Muscle layer of duodenum (tissue), 2 donors: ENCODE results near the gene NIPAL4.
"Not testable (repeated sequence)": the region's sequence is repeated elsewhere in the genome, so short reads cannot be mapped to it uniquely, and the experiment has no call there.

Experiments used
- H3K27ac ChIP-seq: one replicate; pipeline ENCODE4 v1.7.0; 2013; ENCODE audit warnings: mild to moderate bottlenecking, low read length
- H3K27me3 ChIP-seq: one replicate; pipeline ENCODE4 v1.7.0; 2013; ENCODE audit warnings: low read depth, mild to moderate bottlenecking, control low read depth, low read length
- H3K36me3 ChIP-seq, 2 donors: one replicate each; pipeline ENCODE4 v1.7.0; 2013; ENCODE audit warnings: low read length in 2 of 2, control low read depth in 1 of 2, mild to moderate bottlenecking in 1 of 2; ENCODE audit not compliant: insufficient read depth in 2 of 2, control insufficient read depth in 1 of 2
- H3K4me1 ChIP-seq, 2 donors: one replicate each; pipeline ENCODE4 v1.7.0; 2013; ENCODE audit warnings: low read length in 2 of 2, mild to moderate bottlenecking in 2 of 2, control low read depth in 1 of 2, moderate library complexity in 1 of 2; ENCODE audit not compliant: insufficient read depth in 2 of 2, control insufficient read depth in 1 of 2
- H3K4me3 ChIP-seq, 2 donors: one replicate each; pipeline ENCODE4 v1.7.0; 2013; ENCODE audit warnings: low read length in 2 of 2, low read depth in 1 of 2, mild to moderate bottlenecking in 1 of 2
- H3K9me3 ChIP-seq, 2 donors: one replicate each; pipeline ENCODE4 v1.7.0; 2013; ENCODE audit warnings: low read length in 2 of 2, control low read depth in 1 of 2, mild to moderate bottlenecking in 1 of 2; ENCODE audit not compliant: control insufficient read depth in 1 of 2
- donor health status: healthy.

The NIPAL4 gene

GRCh38 chr5:157478726-157479125 is 18.7 kb downstream of the NIPAL4 start:
- H3K4me1 ChIP-seq, result peaks cover 0 to 22% of the 10 kb centered on the region in 2 donors
- peaks cover 11 to 39% of the 10 kb centered on the region in 2 donors for H3K36me3 ChIP-seq
- no peak overlapping the region for H3K4me3 ChIP-seq
- no peaks in the 10 kb centered on the region for H3K9me3 ChIP-seq
- peak overlapping the region; percentile 39 for H3K27ac ChIP-seq
- H3K27me3 ChIP-seq, result no peaks in the 10 kb centered on the region

DNA sequence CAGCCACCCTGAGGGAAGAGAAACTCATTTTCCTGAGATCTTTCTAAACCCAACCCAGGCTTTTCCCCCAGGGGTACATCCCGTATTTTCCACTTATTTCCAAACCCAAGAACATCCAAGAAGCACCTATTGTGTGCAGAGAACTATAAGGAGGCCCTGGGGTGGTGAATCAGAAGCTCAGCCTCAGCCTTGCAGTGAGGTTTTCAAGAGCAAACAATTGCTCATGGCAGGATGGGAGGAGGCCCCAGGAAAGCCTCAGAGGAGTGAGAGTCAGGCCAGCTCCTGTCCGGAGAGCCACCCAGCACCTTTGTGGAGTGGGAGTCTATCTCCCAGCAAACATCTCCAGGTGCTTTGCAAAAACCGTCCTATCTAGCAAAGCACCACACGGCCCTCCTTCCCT is 19.2 kb downstream of the NIPAL4 start:
- peaks cover 0 to 22% of the 10 kb centered on the region in 2 donors for H3K4me1 ChIP-seq
- no peak overlapping the region for H3K4me3 ChIP-seq
- H3K27ac ChIP-seq, result no peak overlapping the region
- no peaks in the 10 kb centered on the region for H3K9me3 ChIP-seq
- H3K27me3 ChIP-seq, result no peaks in the 10 kb centered on the region
- peaks cover 11 to 41% of the 10 kb centered on the region in 2 donors for H3K36me3 ChIP-seq

DNA sequence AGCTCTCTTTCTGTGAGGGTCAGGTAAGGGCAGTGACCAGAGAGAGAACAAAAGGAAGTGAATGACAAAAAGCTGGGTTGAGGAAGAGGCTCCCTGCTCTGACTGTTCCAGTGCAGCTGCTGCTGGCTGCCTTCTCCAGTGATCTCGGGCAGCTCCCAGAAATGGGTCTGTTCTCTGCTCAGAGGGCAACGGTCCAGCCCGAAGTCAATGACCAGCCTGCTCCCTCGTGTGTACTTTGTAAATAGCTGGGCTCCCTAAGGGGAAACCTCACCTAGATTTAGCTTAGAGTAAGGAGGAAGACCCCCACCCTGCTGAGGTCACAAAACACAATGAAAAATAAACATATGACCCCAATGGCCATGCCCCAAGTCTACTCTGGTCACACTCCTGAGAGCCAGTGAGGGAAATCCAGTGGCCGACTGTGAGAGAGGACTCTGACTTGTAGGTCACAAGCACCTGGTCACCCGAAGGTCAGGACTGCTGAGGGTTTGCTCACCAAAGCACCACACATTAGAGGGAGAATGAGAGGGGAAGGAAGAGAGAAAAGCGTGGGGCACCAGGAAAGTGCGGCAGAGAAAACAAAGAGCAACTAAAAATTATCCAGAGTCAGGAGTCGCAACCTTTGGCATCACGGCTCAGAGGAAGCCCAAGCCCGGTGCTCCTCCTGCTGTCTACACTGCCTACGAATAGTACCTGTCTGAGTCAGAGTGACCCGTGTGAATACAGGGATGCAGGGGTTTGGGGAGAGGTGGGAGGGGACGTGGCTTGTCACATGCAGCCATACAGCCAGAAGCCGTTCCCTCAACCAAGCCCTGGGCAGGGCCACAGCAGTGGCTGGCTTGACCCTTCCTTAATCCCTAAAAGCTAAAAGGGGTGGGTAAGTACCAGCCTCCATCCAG is 19.8 kb downstream of the NIPAL4 start:
- Histone ChIP-seq H3K27ac (no peak overlapping the region), H3K9me3 (no peaks in the 10 kb centered on the region), H3K4me1 (peaks cover 0 to 22% of the 10 kb centered on the region in 2 donors), H3K36me3 (peaks cover 11 to 42% of the 10 kb centered on the region in 2 donors), H3K27me3 (no peaks in the 10 kb centered on the region), H3K4me3 (no peak overlapping the region)

DNA sequence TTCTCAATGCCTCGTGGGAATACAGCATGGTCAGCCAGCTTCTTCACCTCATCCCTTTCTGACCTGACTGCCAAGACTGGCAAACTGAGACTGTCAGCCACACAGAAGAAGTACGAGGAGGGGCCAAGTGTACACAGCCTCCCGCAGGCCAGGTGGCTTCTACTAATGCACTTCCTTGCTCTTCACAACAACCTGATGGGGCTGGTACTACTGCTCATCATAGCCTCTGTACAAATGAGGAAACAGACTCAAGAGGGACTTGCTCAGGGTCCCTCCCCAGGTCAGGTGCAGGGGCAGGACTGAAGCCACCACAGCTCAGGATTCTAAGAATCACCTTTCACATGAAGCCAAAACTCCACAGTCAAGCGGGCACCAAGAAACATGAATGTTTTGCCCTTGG is 21.3 kb downstream of the NIPAL4 start:
- no peak overlapping the region for H3K4me3 ChIP-seq
- H3K27ac ChIP-seq, result no peak overlapping the region
- H3K4me1 ChIP-seq, result peaks cover 0 to 22% of the 10 kb centered on the region in 2 donors
- H3K9me3 ChIP-seq, result no peaks in the 10 kb centered on the region
- H3K27me3 ChIP-seq, result no peaks in the 10 kb centered on the region
- H3K36me3 ChIP-seq, result peaks cover 11 to 44% of the 10 kb centered on the region in 2 donors

GRCh38 chr5:157481666-157482065 is 21.7 kb downstream of the NIPAL4 start:
- no peak overlapping the region for H3K4me3 ChIP-seq
- H3K27ac ChIP-seq, result no peak overlapping the region
- H3K36me3 ChIP-seq, result peaks cover 11 to 48% of the 10 kb centered on the region in 2 donors
- no peaks in the 10 kb centered on the region for H3K27me3 ChIP-seq
- H3K9me3 ChIP-seq, result no peaks in the 10 kb centered on the region
- peaks cover 0 to 22% of the 10 kb centered on the region in 2 donors for H3K4me1 ChIP-seq

DNA sequence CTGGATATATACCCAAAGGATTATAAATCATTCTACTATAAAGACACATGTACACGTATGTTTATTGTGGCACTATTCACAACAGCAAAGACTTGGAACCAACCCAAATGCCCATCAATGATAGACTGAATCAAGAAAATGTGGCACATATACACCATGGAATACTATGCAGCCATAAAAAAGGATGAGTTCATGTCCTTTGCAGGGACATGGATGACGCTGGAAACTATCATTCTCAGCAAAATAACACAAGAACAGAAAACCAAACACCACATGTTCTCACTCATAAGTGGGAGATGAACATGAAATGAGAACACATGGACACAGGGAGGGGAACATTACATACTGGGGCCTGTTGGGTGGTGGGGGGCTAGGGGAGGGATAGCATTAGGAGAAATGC is 22.7 kb downstream of the NIPAL4 start:
- not testable (repeated sequence) for H3K4me3 ChIP-seq, H3K27me3 ChIP-seq, H3K27ac ChIP-seq, H3K9me3 ChIP-seq
- Histone ChIP-seq H3K4me1 (peaks cover 0 to 20% of the 10 kb centered on the region in 2 donors), H3K36me3 (peaks cover 11 to 58% of the 10 kb centered on the region in 2 donors)

GRCh38 chr5:157484768-157485167 is 24.8 kb downstream of the NIPAL4 start:
- Histone ChIP-seq H3K27me3 (no peaks in the 10 kb centered on the region), H3K4me1 (peaks cover 0 to 2% of the 10 kb centered on the region in 2 donors), H3K4me3 (no peak overlapping the region), H3K36me3 (peaks cover 11 to 71% of the 10 kb centered on the region in 2 donors), H3K9me3 (no peaks in the 10 kb centered on the region), H3K27ac (no peak overlapping the region)

- H3K36me3 ChIP-seq, result peaks cover 15 to 71% of the 10 kb centered on the region in 2 donors
- H3K4me3 ChIP-seq, result no peak overlapping the region
- H3K27me3 ChIP-seq, result no peaks in the 10 kb centered on the region
- H3K4me1 ChIP-seq, result no peaks in the 10 kb centered on the region
- no peak overlapping the region for H3K27ac ChIP-seq
- no peaks in the 10 kb centered on the region for H3K9me3 ChIP-seq
These were observed 25.3 kb downstream of the NIPAL4 start for GRCh38 chr5:157485340-157485739.

DNA sequence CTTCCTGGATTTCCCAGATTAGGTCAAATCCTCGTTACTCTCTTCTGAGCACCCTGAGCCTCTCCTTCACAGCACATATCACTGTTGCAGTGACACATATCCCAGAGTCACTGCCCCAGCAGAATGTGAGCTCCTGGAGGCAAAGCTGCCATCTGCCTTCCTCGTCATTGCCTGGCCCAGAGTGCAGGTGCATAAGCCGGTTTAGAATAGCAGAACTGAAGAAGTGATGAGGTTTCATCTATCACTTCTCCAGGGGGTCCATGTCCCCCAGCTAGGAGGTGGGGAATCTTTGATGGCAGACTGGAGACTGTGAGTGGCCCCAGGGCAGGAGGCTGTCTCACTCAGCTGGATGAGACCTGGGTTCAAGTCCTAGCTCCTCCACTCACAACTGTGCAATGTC is 25.8 kb downstream of the NIPAL4 start:
- H3K27ac ChIP-seq, result no peak overlapping the region
- no peaks in the 10 kb centered on the region for H3K4me1 ChIP-seq
- no peaks in the 10 kb centered on the region for H3K9me3 ChIP-seq
- H3K4me3 ChIP-seq, result no peak overlapping the region
- no peaks in the 10 kb centered on the region for H3K27me3 ChIP-seq
- peaks cover 15 to 71% of the 10 kb centered on the region in 2 donors for H3K36me3 ChIP-seq

DNA sequence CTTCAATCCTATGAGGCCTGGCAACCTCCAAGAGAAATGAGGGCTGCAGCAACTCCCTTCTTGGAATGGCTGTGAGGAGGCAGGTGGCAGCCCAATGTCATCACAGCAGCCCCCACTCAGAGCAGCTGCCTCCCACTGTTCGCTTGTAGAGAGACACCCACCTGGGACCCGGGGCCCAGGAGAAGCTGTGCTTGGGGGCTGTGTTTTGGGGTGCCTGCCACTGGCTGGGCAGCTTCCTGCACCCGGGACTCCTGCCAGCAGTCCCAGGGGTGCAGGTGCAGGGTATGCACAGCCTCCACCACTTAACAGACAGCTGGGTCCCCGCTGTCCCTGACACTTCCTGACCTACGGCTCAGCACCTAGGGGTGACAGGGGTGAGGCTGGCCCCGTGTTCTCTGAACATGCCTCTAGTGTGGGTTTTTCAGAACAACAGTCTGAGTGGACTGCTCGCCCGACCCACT is 26.2 kb downstream of the NIPAL4 start:
- no peaks in the 10 kb centered on the region for H3K4me1 ChIP-seq
- no peak overlapping the region for H3K4me3 ChIP-seq
- peaks cover 11 to 69% of the 10 kb centered on the region in 2 donors for H3K36me3 ChIP-seq
- H3K9me3 ChIP-seq, result no peaks in the 10 kb centered on the region
- no peak overlapping the region for H3K27ac ChIP-seq
- no peaks in the 10 kb centered on the region for H3K27me3 ChIP-seq

DNA sequence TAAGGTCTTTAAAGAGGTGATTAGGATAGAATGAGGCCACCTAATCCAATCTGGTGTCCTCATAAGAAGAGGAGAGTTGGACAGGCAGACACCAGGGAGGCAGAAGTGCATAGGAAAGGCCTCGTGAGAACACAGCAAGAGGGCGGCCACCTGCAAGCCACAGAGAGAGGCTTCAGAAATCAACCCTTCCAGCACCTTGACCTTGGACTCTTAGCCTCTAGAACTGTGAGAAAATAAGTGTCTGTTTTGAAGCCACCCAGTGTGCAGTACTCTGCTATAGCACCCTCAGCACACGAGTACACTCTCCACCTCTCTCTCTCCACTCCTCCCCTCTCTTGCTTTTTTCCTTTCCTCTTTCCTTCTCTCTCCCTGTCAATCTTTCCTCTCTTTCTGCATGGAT is 26.8 kb downstream of the NIPAL4 start:
- H3K27ac ChIP-seq, result no peak overlapping the region
- H3K27me3 ChIP-seq, result no peaks in the 10 kb centered on the region
- no peaks in the 10 kb centered on the region for H3K9me3 ChIP-seq
- H3K36me3 ChIP-seq, result peaks cover 12 to 69% of the 10 kb centered on the region in 2 donors
- no peak overlapping the region for H3K4me3 ChIP-seq
- no peaks in the 10 kb centered on the region for H3K4me1 ChIP-seq
